Measurements from ENCODE around the gene DHX38.

DNA sequence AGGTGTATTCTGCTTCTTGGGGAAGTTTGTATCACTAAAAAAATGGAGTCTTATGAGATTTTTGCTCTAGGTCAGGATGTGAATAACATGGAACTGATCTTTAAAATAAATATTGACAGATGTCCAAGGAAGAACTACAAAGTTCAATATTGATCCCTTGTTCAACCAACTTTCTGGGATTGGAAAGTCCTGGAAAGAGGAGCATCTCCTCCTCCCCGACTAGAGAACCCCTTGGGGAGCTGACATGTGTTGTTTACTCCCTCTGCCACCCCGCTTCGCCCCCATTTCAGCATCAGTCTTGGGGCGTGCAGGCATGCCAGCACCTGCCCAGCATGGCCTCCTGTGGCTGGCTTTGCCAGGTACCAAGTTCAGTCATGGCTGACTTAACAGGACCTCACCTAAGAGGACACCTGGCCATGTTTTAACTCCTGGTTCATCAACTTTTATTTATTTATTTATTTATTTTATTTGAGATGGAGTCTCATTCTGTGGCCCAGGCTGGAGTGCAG is 44.5 kb downstream of the DHX38 start:
- TF ChIP-seq POLR2A (IDR thresholded peaks at IDR 0.05), result no peak
- TF ChIP-seq, protein P1, sequence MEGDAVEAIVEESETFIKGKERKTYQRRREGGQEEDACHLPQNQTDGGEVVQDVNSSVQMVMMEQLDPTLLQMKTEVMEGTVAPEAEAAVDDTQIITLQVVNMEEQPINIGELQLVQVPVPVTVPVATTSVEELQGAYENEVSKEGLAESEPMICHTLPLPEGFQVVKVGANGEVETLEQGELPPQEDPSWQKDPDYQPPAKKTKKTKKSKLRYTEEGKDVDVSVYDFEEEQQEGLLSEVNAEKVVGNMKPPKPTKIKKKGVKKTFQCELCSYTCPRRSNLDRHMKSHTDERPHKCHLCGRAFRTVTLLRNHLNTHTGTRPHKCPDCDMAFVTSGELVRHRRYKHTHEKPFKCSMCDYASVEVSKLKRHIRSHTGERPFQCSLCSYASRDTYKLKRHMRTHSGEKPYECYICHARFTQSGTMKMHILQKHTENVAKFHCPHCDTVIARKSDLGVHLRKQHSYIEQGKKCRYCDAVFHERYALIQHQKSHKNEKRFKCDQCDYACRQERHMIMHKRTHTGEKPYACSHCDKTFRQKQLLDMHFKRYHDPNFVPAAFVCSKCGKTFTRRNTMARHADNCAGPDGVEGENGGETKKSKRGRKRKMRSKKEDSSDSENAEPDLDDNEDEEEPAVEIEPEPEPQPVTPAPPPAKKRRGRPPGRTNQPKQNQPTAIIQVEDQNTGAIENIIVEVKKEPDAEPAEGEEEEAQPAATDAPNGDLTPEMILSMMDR (IDR thresholded peaks at IDR 0.05), result no peak
